ENCODE results near the gene GLP1R. TPM values are rescaled to one million over a fixed set of nuclear protein-coding genes. Genes with fewer than 3 reads are reported as not detected.

The GLP1R gene
- total RNA-seq, 1 donor from 2014 or later, result not detected

- intact Hi-C loops (cut with DNase I), result no loop called here
- no peak overlapping the region for H3K4me3 ChIP-seq
- DNase-seq (ENCODE audit: low spot score in 2 of 2), result no peak
- no peaks in the 10 kb centered on the region for H3K27me3 ChIP-seq
- H3K27ac ChIP-seq, result no peak overlapping the region
- TF ChIP-seq, protein P1, sequence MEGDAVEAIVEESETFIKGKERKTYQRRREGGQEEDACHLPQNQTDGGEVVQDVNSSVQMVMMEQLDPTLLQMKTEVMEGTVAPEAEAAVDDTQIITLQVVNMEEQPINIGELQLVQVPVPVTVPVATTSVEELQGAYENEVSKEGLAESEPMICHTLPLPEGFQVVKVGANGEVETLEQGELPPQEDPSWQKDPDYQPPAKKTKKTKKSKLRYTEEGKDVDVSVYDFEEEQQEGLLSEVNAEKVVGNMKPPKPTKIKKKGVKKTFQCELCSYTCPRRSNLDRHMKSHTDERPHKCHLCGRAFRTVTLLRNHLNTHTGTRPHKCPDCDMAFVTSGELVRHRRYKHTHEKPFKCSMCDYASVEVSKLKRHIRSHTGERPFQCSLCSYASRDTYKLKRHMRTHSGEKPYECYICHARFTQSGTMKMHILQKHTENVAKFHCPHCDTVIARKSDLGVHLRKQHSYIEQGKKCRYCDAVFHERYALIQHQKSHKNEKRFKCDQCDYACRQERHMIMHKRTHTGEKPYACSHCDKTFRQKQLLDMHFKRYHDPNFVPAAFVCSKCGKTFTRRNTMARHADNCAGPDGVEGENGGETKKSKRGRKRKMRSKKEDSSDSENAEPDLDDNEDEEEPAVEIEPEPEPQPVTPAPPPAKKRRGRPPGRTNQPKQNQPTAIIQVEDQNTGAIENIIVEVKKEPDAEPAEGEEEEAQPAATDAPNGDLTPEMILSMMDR (IDR thresholded peaks at IDR 0.05), result no peak
- H3K4me1 ChIP-seq, result no peaks in the 10 kb centered on the region
- no peaks in the 10 kb centered on the region for H3K36me3 ChIP-seq
- H3K9me3 ChIP-seq, result no peaks in the 10 kb centered on the region
Observed at GRCh38 chr6:39007575-39007974, 41.0 kb upstream of the GLP1R start.

DNA sequence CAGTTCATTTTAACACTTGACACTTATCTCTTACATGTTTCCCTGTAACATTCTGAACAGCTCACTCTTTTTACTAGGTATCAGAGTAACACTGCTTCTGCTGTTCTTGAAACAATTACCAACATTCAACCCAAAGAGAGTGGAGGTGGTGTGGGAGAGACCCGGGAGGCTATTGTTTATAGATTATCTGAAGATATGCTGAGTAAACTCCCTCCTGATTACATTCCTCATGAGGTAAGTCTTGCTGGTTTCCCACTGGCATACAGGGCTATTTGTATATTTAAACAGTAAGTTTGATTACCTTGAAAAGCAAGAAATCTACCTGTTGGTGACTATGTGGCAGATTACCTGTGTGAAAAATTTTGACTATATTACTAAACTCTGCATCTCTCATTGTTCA, 39.8 kb upstream of the GLP1R start:
- intact Hi-C loops (cut with DNase I), result no loop called here
- Histone ChIP-seq H3K27me3 (no peaks in the 10 kb centered on the region), H3K4me3 (no peak overlapping the region), H3K9me3 (no peaks in the 10 kb centered on the region), H3K27ac (no peak overlapping the region), H3K36me3 (no peaks in the 10 kb centered on the region), H3K4me1 (no peaks in the 10 kb centered on the region)
- TF ChIP-seq, protein P1 (IDR thresholded peaks at IDR 0.05), result no peak
- DNase-seq (ENCODE audit: low spot score in 2 of 2), result no peak

- H3K4me1 ChIP-seq, result no peaks in the 10 kb centered on the region
- H3K27me3 ChIP-seq, result no peaks in the 10 kb centered on the region
- DNase-seq (ENCODE audit: low spot score in 2 of 2), result no peak
- intact Hi-C loops (cut with DNase I), result no loop called here
- TF ChIP-seq, protein P1 (IDR thresholded peaks at IDR 0.05), result no peak
- no peaks in the 10 kb centered on the region for H3K9me3 ChIP-seq
- H3K36me3 ChIP-seq, result no peaks in the 10 kb centered on the region
- H3K4me3 ChIP-seq, result no peak overlapping the region
- H3K27ac ChIP-seq, result no peak overlapping the region
Observed at GRCh38 chr6:39009476-39009875, 39.1 kb upstream of the GLP1R start.

GRCh38 chr6:39016839-39017546, 31.6 kb upstream of the GLP1R start:
- Histone ChIP-seq H3K36me3 (no peaks in the 10 kb centered on the region), H3K4me1 (no peaks in the 10 kb centered on the region), H3K4me3 (no peak overlapping the region), H3K27ac (no peak overlapping the region), H3K27me3 (no peaks in the 10 kb centered on the region), H3K9me3 (no peaks in the 10 kb centered on the region)
- intact Hi-C loops (cut with DNase I), result no loop called here
- no peak for DNase-seq (ENCODE audit: low spot score in 2 of 2)
- TF ChIP-seq, protein P1 (IDR thresholded peaks at IDR 0.05), result no peak

GRCh38 chr6:39017547-39017880, 31.1 kb upstream of the GLP1R start:
- Histone ChIP-seq H3K36me3 (no peaks in the 10 kb centered on the region), H3K4me3 (no peak overlapping the region), H3K27me3 (no peaks in the 10 kb centered on the region), H3K27ac (no peak overlapping the region), H3K4me1 (no peaks in the 10 kb centered on the region), H3K9me3 (no peaks in the 10 kb centered on the region)
- DNase-seq (ENCODE audit: low spot score in 2 of 2), result no peak
- intact Hi-C loops (cut with DNase I), result no loop called here
- TF ChIP-seq, protein P1 (IDR thresholded peaks at IDR 0.05), result no peak

- no peaks in the 10 kb centered on the region for H3K9me3 ChIP-seq
- TF ChIP-seq, protein P1 (IDR thresholded peaks at IDR 0.05), result no peak
- no peak overlapping the region for H3K27ac ChIP-seq
- H3K4me3 ChIP-seq, result no peak overlapping the region
- H3K4me1 ChIP-seq, result no peaks in the 10 kb centered on the region
- intact Hi-C loops (cut with DNase I), result no loop called here
- no peak for DNase-seq (ENCODE audit: low spot score in 2 of 2)
- no peaks in the 10 kb centered on the region for H3K36me3 ChIP-seq
- H3K27me3 ChIP-seq, result no peaks in the 10 kb centered on the region
Observed at GRCh38 chr6:39018103-39018502, 30.5 kb upstream of the GLP1R start.
